GM19324 (cell line): ENCODE data around the gene GPR132.

Experiments used
- ATAC-seq: cut with Tn5 transposase; IDR thresholded peaks from one replicate; pipeline ENCODE4 v1.9.1; 2021; ENCODE audit warnings: mild to moderate bottlenecking, moderate library complexity; ENCODE audit not compliant: unreplicated experiment, low FRiP score

Gene GPR132

GRCh38 chr14:105023791-105024480 is 41.3 kb downstream of the GPR132 start:
- ATAC-seq: no peak

DNA sequence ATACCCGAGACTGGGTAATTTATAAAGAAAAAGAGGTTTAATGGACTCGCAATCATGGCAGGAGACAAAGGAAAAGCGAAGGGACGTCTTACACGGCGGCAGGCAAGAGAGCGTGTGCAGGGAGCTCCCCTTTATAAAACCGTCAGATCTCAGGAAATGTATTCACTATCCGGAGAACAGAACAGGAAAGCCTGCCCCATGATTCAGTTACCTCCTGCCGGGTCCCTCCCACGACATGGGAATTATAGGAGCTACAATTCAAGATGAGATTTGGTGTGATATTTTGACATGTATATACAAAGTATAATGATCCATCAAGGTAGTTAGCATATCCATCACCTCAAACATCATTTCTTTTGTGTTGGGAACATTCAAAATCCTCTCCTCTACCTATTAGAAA is 42.1 kb downstream of the GPR132 start:
- no peak for ATAC-seq

GRCh38 chr14:105022276-105022670 is 43.0 kb downstream of the GPR132 start:
- ATAC-seq: no peak

DNA sequence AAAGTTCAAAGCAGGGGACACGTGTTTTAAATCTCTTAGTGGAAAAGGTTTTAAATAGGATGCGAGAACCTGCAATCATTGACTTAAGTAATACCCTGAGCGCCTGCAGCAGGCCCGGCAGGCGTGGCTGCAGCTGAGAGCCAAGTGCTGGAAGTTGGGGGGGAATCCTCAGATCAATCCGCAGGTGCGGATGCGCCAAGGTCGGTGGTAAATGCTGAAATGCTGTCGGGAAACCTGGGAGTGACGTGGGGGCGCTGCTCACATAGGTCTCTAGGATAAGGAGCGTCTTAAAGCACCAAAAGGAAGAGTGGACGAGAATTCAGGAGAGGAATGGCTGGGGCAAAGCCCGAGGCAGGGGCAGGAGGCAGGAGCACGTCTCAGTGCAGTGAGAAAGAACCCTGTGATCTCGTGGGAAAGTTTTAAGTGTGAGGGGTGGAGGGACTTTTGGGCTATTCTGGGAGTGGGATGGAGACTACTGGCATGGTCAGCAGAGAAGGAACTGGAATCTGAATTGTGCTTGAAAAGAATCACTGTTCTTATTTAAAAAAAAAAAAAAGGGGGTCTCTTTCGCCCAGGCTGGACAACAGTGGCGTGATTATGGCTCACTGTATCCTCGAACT is 43.5 kb downstream of the GPR132 start:
- no peak for ATAC-seq

GRCh38 chr14:105020815-105021655 is 44.2 kb downstream of the GPR132 start, which contains the start of gene CDCA4:
Gene CDCA4 (minus strand): TSS chr14:105021083. CDS start chr14:105011929, 9,154 bp downstream.
- ATAC-seq: peak; percentile 90

DNA sequence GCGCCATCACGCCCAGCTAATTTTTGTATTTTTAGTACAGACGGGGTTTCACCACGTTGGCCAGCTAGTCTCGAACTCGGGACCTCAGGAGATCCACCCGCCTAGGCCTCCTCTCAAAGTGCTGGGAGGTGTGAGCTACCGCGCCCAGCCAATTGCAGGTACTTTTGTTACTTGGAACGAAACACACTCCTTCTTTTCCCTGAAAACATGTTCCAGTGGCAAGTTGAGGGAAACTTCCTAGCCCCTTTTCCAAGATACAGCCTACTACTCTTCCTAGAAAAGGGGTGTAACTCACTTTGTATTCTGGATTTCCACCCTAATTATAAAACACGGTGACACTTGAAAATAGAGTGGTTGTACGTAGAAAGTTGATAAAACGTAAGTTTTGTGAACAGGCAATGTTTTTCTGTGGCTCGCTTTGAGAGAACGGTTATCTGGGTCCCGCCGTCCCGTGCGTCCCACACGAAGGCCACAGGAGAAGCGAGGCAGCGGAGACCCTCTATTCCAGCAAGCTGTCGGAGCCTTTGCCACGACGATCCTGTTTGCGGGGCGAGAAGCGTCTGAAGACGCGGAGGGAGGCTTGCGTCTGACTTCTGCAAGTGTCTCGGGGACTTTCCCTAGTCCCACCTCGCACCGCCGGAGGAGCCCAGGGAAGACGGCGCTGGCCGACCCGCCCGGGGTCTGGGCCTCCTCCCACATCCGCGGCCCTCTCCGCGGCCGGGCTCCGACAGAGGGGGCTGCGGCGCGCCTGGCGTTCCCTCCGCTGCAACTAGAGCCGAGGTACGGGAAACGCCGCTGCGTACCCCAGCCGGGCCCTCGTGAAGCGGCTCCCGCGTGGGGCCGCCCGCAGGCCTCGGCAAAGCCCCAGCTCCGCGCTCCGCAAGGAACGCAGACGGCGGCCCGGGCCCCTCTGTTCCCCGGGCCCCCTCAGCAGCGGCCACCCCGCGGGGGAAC is 45.1 kb downstream of the GPR132 start:
- peak; percentile 26 for ATAC-seq

DNA sequence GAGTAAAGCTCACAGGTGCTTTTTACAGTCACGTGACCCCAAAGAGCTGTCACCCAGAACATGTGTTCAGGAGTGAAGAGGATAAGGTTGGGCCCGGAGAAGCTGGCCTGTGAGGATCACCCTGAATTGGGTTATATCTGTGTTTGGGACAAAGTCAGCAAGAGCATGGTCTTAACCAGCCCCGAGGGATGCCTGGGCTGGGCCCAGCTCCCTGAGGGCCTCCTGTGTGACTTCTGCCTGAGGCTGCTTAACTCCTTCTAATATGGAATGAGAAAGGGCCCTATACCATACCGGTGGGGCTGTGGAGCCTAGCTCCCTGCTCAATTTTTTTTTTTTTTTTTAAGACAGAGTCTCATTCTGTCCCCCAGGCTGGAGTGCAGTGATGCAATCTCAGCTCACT is 46.8 kb downstream of the GPR132 start:
- no peak for ATAC-seq

GRCh38 chr14:105015905-105016304 is 49.3 kb downstream of the GPR132 start:
- no peak for ATAC-seq

DNA sequence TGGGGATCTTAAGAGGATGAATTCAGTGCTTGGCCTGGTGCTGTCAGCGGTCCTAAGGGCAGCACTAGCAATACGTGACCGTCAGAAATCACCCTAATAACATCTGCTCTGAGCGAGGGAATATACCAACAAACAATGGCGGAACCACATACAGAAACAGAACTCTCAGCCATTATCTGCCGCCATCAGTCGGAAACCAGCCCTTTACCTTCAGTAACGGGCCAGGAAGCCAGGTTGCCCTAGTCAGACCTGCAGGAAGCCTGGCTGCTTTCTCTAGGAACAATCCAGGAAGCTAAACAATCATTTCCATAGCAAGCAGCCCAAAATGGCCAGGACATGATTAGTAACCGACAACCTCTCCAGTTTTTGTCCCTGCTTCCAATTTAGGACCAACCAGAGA is 50.0 kb downstream of the GPR132 start:
- ATAC-seq: no peak

DNA sequence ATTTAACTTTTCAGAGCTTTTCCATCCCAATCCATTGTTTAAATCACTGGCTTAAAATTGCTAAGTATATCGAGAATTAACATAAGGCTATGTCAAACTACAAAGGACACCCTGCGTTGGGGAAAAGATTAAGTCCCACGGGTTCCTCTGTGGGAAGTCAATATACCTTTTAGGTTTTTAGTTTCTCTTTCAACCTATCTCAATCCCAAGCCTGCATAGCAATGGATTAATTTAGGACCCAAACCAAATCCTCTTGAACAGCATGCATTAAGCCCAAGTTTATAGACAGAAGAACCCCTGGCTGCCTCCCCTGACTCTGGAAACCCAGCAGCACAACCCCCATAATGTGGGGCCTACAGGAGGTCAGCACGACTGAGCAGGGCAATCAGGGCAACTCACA is 50.6 kb downstream of the GPR132 start:
- no peak for ATAC-seq

DNA sequence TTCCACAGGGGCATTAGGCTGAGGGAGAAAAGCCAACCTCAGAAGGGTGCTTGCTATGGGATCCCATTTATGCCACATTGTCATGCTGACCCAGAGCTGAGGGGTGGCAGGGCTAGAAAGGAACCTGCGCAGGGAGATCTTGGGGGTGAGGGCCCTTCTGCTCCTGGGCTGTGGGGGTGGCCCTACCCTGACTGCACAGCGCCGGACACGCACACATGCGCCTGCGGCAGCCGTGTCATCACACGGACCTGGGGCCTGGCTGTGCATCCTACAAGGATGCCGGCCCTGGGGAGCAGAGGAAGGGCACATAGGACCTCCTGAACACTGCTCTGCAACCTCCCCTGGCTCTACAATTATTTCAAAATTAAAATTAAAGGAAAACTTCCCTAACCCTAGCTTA is 51.2 kb downstream of the GPR132 start:
- no peak for ATAC-seq

DNA sequence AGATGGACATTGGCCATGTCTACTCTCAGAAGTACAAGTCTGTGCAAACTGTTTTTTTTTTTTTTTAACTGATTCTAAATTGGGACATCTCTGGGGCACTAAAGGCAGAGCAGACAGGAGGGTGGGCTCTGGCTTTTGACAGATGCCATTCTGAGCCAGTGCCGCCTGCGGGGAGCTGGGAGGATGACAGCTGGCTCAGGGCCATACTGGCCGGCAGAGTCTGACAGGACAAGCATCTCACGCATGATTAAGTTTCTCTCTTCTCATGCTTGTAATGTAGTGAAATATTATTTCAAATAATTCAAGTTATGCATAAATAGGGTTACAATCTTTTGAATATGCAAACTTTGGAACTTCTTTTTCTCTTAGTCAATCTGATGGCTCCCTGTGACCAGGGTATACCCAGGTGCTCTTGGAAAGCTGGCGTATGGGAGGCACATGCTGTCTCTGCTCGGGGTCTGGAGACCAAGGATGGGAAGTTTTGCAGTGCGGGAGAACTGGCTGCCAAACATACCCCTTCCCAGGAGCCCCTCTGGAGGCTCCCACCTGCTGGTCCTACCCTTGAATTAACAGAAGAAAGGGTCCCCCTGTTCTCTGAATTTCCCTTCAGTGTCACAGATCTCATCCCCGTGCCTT is 52.0 kb downstream of the GPR132 start:
- no peak for ATAC-seq

GRCh38 chr14:105012171-105012985 is 52.9 kb downstream of the GPR132 start:
- no peak for ATAC-seq

- no peak for ATAC-seq
Observed at GRCh38 chr14:105011312-105011990, 53.8 kb downstream of the GPR132 start.

- no peak for ATAC-seq
Observed at GRCh38 chr14:105010891-105011291, 54.3 kb downstream of the GPR132 start.

DNA sequence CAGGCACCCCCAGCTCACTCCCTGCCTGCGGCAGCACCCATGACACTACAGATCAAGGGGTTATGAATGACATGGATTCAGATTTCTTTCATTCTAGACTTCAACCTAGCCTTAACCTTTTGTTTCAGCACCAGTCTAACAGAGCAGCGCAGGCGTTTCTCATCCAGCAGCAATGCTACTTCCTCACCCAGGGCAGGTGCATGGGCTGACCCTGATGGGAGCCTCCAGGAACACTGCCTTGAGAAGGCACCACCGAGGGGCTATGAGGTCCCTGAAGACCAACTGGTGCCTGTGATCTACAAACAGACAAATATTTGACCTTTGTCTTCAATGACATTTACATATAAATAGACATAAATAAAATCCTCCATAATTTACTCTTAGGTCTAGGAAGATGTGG is 55.1 kb downstream of the GPR132 start:
- ATAC-seq: no peak

DNA sequence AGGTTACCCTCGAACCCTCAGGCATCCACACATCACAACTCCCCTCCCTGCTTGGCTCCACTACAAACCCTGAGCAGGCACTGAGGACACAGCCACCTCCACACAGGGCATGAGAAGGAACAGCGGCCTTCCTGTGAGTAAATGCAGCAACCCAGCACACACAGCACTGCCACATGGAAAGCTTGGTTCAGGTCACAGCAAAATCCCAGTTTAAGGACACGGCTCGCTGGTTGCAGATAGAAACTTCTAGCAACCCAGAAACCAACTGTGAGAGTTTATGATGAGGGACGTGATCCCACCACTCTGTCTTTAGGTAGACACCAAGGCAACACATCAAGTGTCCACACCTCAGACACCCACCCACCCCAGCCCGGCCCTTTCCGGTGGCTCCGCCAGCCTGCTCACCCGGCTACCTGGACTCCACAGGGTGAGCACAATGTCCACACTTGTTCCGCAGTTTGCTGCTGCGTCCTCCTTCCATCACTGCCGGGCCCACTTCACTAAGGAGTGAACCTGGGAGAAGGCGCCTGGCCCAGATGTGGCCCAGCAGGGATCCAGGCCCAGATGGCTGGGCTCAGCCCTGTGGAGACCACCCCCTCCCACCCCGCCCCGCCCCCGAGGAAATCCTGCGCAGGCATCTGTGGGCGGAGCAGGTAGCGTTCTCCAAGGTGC is 57.5 kb downstream of the GPR132 start:
- ATAC-seq: no peak
